ENCODE results near the gene PSME3IP1.

GRCh38 chr16:57152096-57153093, 33.4 kb downstream of the PSME3IP1 start:
- TF ChIP-seq ATF2 (IDR thresholded peaks at IDR 0.05; ENCODE audit: low read length) (no peak), CTCF (IDR thresholded peaks at IDR 0.05; ENCODE audit: control extremely low read depth in 1 of 3, insufficient read depth in 1 of 3, low read depth in 1 of 3, low read length in 3 of 3) (no peak), E2F6 (IDR thresholded peaks at IDR 0.05) (no peak), POLR2A (IDR thresholded peaks at IDR 0.05; ENCODE audit: control extremely low read depth in 1 of 2, low read depth in 2 of 2, low read length in 2 of 2) (no peak), SP1 (IDR thresholded peaks at IDR 0.05; ENCODE audit: low read depth, low read length) (no peak), GABPA (IDR thresholded peaks at IDR 0.05; ENCODE audit: borderline replicate concordance, insufficient read depth, low read length) (no peak), PHF8 (conservative IDR thresholded peaks at IDR 0.05; ENCODE audit: low read depth, low read length) (no peak), USF2 (IDR thresholded peaks at IDR 0.05; ENCODE audit: low read length) (no peak), GTF2F1 (IDR thresholded peaks at IDR 0.05; ENCODE audit: borderline replicate concordance, low read depth, low read length) (no peak), RAD21 (IDR thresholded peaks at IDR 0.05 in 1 of 2, conservative IDR thresholded peaks at IDR 0.05 in 1 of 2; ENCODE audit: low read depth in 2 of 2, low read length in 2 of 2) (no peak), ASH2L (IDR thresholded peaks at IDR 0.05; ENCODE audit: low read length) (no peak)
